Kidney epithelial cell (primary cell): ENCODE measurements around the gene ABCB6. TPM values are rescaled to one million over a fixed set of nuclear protein-coding genes. Genes with fewer than 3 reads are reported as not detected.

ENCODE experiments used
- DNase-seq: peaks from one replicate; pipeline ENCODE4 v3.0.0-alpha.2; 2010; ENCODE audit warnings: low read depth
- H3K27me3 ChIP-seq: 2 replicates; pipeline ENCODE4 v1.6.0; 2011; ENCODE audit warnings: low read length; ENCODE audit not compliant: control insufficient read depth, insufficient read depth
- H3K36me3 ChIP-seq: 2 replicates; pipeline ENCODE4 v1.5.1; 2011; ENCODE audit warnings: low read length; ENCODE audit not compliant: control insufficient read depth, insufficient read depth
- H3K4me3 ChIP-seq: 2 replicates; pipeline ENCODE4 v1.5.1; 2011; ENCODE audit warnings: low read depth, mild to moderate bottlenecking, control low read depth, low read length
- total RNA-seq: library from RNA; depleted of rRNA; stranded (reverse); fragments of >200 nt; gene quantifications from 2 replicates; pipeline ENCODE4 v1.2.3, GENCODE V29; 2015
- TF ChIP-seq, protein P1 (sequence below): IDR thresholded peaks from 2 replicates; pipeline ENCODE4 v1.5.1; 2011; ENCODE audit warnings: mild to moderate bottlenecking, moderate library complexity, low read length, control low read depth, inconsistent platforms; ENCODE audit not compliant: insufficient read depth, poor library complexity, severe bottlenecking

The ABCB6 gene
- total RNA-seq, 1 donor from 2014 or later, result 5.8 TPM

DNA sequence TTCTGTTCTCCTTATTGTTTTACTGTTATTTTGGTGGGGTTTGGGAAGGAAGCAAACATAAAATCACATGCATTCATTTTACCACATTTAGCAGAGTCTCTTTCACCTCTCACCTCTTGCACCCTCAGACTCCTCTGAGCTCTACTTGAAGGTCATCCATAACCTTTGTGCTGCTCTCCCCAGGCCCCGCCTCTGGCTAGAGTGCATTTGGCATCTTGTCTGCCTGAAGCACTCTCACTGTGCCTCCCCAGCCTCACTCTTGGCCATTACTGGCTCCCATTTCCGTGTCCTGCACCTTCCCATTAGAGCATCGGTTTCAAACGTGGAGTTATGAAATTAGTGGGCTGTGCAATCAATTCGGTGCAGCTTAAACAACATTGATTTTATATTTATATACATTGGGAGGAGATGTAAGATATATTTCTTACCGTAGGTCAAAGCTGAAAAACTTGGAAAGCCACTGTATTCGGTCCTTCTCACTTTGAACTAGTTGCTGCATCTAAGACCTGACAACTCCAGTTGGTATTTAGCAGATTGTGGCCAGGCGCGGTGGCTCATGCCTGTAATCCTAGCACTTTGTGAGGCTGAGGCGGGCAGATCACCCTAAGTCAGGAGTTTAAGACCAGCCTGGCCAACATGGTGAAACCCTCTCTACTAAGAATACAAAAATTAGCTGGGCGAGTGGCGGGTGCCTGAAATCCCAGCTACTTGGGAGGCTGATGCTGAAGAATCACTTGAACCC is 19.1 kb downstream of the ABCB6 start:
- no peaks in the 10 kb centered on the region for H3K27me3 ChIP-seq
- no peaks in the 10 kb centered on the region for H3K36me3 ChIP-seq
- H3K4me3 ChIP-seq, result no peak overlapping the region
- TF ChIP-seq, protein P1, sequence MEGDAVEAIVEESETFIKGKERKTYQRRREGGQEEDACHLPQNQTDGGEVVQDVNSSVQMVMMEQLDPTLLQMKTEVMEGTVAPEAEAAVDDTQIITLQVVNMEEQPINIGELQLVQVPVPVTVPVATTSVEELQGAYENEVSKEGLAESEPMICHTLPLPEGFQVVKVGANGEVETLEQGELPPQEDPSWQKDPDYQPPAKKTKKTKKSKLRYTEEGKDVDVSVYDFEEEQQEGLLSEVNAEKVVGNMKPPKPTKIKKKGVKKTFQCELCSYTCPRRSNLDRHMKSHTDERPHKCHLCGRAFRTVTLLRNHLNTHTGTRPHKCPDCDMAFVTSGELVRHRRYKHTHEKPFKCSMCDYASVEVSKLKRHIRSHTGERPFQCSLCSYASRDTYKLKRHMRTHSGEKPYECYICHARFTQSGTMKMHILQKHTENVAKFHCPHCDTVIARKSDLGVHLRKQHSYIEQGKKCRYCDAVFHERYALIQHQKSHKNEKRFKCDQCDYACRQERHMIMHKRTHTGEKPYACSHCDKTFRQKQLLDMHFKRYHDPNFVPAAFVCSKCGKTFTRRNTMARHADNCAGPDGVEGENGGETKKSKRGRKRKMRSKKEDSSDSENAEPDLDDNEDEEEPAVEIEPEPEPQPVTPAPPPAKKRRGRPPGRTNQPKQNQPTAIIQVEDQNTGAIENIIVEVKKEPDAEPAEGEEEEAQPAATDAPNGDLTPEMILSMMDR, result no peak
- DNase-seq, result no peak

DNA sequence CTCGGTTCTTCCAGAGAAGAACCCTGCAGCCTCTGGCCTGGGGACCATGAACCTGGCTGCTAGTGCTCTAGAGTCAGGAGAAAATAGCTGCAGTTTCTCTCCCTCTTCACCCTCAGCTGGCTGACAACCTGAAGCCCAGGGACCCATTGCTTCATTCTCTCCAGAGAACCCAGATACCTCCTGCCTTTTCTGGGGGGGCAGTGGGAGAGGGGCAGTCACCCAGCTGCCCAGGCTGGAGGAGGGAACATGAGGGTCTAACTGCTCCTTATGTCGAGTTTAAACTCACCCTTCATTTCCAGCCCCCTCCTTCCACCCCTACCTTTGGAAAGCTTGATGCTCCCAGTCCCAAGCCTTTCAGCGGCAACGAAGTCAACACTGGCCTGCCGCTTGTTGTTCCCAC is 19.8 kb downstream of the ABCB6 start:
- Histone ChIP-seq H3K27me3 (no peaks in the 10 kb centered on the region), H3K4me3 (no peak overlapping the region), H3K36me3 (no peaks in the 10 kb centered on the region)
- no peak for DNase-seq
- TF ChIP-seq, protein P1, result no peak

DNA sequence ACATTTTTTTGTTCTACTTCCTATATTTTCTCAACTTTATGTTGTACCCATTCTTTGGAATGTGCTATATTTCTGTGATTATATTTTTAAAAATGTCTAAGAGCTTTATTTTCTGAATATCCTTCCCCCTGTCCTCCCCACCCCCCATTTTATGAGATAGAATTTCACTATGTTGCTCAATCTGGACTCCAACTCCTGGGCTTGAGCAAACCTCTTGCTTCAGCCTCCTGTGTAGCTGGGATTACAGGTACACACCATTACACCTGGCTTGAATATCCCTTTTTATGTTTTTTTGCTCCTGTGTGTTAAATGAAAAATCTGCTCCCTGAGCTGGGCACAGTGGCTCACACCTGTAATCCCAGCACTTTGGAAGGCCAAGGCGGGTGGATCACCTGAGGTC is 21.4 kb downstream of the ABCB6 start:
- Histone ChIP-seq H3K4me3 (no peak overlapping the region), H3K36me3 (no peaks in the 10 kb centered on the region), H3K27me3 (no peaks in the 10 kb centered on the region)
- DNase-seq, result no peak
- TF ChIP-seq, protein P1, result no peak

DNA sequence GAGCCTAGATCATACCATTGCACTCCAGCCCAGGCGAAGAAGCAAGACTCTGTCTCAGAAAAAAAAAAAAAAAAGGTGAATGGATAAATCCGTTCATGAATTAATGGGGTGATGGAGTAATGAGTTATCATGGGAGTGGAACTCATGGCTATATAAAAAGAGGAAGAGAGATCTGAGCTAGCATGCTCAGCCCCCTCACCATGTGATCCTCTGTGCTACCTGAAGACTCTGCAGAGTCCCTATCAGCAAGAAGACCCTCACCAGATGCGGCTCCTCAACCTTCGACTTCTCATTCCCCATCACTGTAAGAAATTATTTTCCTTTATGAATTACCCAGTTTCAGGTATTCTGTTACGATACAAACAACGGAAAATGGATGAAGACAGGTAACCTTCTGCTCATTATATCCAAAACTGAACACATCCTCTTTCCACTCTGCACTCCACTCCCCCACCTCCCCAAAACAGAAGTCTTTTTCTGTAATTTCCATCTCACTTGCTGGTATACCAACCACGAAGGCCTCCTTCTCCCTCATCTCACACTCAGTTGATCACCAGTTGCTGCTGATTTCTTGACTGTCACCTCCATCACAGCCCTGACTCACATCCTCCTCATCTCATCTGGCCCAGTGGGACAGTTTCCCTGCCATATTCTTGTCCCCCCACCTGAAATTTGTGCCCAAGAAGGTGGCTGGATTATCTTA is 31.9 kb downstream of the ABCB6 start:
- DNase-seq, result no peak
- Histone ChIP-seq H3K4me3 (no peak overlapping the region), H3K36me3 (peaks cover 2% of the 10 kb centered on the region), H3K27me3 (no peaks in the 10 kb centered on the region)
- TF ChIP-seq, protein P1, result no peak

DNA sequence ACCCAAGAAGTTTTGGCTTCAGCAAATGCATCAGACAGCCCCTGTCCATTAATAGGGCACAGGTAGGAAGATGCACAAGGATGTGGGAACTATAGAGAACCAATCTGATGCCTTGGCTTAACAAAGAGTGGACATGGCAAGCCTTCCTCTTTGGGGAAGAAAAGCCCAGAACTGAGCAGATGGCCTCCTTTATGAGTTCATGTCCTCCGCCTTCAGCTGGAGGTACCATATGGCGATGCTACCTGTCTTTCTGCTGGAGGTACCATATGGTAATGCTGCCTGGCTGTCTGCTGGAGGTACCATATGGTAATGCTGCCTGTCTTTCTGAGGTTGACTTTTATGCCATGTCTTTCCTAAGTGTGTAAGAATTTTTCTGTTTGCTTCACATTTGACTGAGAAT is 34.6 kb downstream of the ABCB6 start:
- H3K36me3 ChIP-seq, result peaks cover 2% of the 10 kb centered on the region
- H3K4me3 ChIP-seq, result no peak overlapping the region
- no peak for DNase-seq
- TF ChIP-seq, protein P1, result no peak
- H3K27me3 ChIP-seq, result no peaks in the 10 kb centered on the region
